ENCODE measurements around the gene PPP4R1.

- no peak for TF ChIP-seq POLR2A (IDR thresholded peaks at IDR 0.05)
- TF ChIP-seq, protein P1, sequence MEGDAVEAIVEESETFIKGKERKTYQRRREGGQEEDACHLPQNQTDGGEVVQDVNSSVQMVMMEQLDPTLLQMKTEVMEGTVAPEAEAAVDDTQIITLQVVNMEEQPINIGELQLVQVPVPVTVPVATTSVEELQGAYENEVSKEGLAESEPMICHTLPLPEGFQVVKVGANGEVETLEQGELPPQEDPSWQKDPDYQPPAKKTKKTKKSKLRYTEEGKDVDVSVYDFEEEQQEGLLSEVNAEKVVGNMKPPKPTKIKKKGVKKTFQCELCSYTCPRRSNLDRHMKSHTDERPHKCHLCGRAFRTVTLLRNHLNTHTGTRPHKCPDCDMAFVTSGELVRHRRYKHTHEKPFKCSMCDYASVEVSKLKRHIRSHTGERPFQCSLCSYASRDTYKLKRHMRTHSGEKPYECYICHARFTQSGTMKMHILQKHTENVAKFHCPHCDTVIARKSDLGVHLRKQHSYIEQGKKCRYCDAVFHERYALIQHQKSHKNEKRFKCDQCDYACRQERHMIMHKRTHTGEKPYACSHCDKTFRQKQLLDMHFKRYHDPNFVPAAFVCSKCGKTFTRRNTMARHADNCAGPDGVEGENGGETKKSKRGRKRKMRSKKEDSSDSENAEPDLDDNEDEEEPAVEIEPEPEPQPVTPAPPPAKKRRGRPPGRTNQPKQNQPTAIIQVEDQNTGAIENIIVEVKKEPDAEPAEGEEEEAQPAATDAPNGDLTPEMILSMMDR (IDR thresholded peaks at IDR 0.05) = no peak
Observed at GRCh38 chr18:9552616-9553015, 61.7 kb downstream of the PPP4R1 start.

All from upper lobe of left lung (tissue), 4 donors.